ENCODE results near the gene TPSB2.
"Not testable (repeated sequence)": the region's sequence is repeated elsewhere in the genome, so short reads cannot be mapped to it uniquely, and the experiment has no call there.

TPSB2 gene

GRCh38 chr16:1199347-1200013, 30.5 kb downstream of the TPSB2 start:
- no peak for DNase-seq (ENCODE audit: low spot score)

GRCh38 chr16:1198671-1199346, 31.2 kb downstream of the TPSB2 start:
- not testable (repeated sequence) for DNase-seq (ENCODE audit: low spot score)

- no peak for DNase-seq (ENCODE audit: low spot score)
These were observed 31.8 kb downstream of the TPSB2 start for GRCh38 chr16:1198194-1198593.

GRCh38 chr16:1197237-1197866, 32.6 kb downstream of the TPSB2 start:
- no peak for DNase-seq (ENCODE audit: low spot score)

- DNase-seq (ENCODE audit: low spot score), result no peak
These were observed 33.5 kb downstream of the TPSB2 start for GRCh38 chr16:1196494-1196893.

- DNase-seq (ENCODE audit: low spot score), result no peak
These were observed 34.7 kb downstream of the TPSB2 start for GRCh38 chr16:1195393-1195666.

GRCh38 chr16:1194665-1195392, 35.2 kb downstream of the TPSB2 start:
- no peak for DNase-seq (ENCODE audit: low spot score)

- DNase-seq (ENCODE audit: low spot score), result no peak
These were observed 36.0 kb downstream of the TPSB2 start for GRCh38 chr16:1193825-1194581.

GRCh38 chr16:1193143-1193824, 36.7 kb downstream of the TPSB2 start:
- DNase-seq (ENCODE audit: low spot score), result no peak

GRCh38 chr16:1192384-1193073, 37.5 kb downstream of the TPSB2 start:
- DNase-seq (ENCODE audit: low spot score), result no peak

GRCh38 chr16:1190789-1191188, 39.2 kb downstream of the TPSB2 start:
- DNase-seq (ENCODE audit: low spot score), result not testable (repeated sequence)

GRCh38 chr16:1189455-1189854, 40.5 kb downstream of the TPSB2 start:
- DNase-seq (ENCODE audit: low spot score), result no peak

- no peak for DNase-seq (ENCODE audit: low spot score)
These were observed 41.4 kb downstream of the TPSB2 start for GRCh38 chr16:1188432-1189189.

- not testable (repeated sequence) for DNase-seq (ENCODE audit: low spot score)
These were observed 44.4 kb downstream of the TPSB2 start for GRCh38 chr16:1185460-1186207.

GRCh38 chr16:1184980-1185379, 45.0 kb downstream of the TPSB2 start:
- no peak for DNase-seq (ENCODE audit: low spot score)

GRCh38 chr16:1184156-1184868, 45.7 kb downstream of the TPSB2 start:
- DNase-seq (ENCODE audit: low spot score), result no peak

GRCh38 chr16:1182950-1183907, 46.8 kb downstream of the TPSB2 start:
- no peak for DNase-seq (ENCODE audit: low spot score)

GRCh38 chr16:1182316-1182671, 47.7 kb downstream of the TPSB2 start:
- DNase-seq (ENCODE audit: low spot score), result no peak

Measured in cerebellar cortex (tissue), 1 donor.